ENCODE results near the gene BNIP2. TPM values are rescaled to one million over a fixed set of nuclear protein-coding genes. Genes with fewer than 3 reads are reported as not detected.

Gene BNIP2
- total RNA-seq, 4 donors from 2014 or later, result 84.4 to 140 (median 125) TPM

- in situ Hi-C loops (cut with MboI; ENCODE audit: low pct_ligation_motif_present in 1 of 4, low pct_unique_long_range_greater_than_20kb in 1 of 4, low sequenced_read_pairs in 3 of 4) (no loop called here), intact Hi-C loops (cut with DNase I; ENCODE audit: low total_unique reads) (no loop called here)
- H3K9me3 ChIP-seq, result no peaks in the 10 kb centered on the region
- H3K36me3 ChIP-seq, result peaks cover 0 to 96% (median 36%) of the 10 kb centered on the region in 4 donors
- no peak overlapping the region for H3K4me3 ChIP-seq
- no peak for DNase-seq
- no peaks in the 10 kb centered on the region for H3K27me3 ChIP-seq
- TF ChIP-seq POLR2AphosphoS5 (IDR thresholded peaks at IDR 0.05) (no peak), EP300 (IDR thresholded peaks at IDR 0.05; ENCODE audit: low read depth) (no peak), POLR2A (IDR thresholded peaks at IDR 0.05) (no peak), CTCF (IDR thresholded peaks at IDR 0.05) (no peak)
- H3K4me1 ChIP-seq, result no peaks in the 10 kb centered on the region
- WGBS, 2 donors (ENCODE audit: low coverage in 1 of 2), result 88 to 94% methylated on average over 3 of the region's 3 CpGs
- no peak overlapping the region for H3K27ac ChIP-seq
Observed at GRCh38 chr15:59674361-59674877, 14.7 kb downstream of the BNIP2 start.

- in situ Hi-C loops (cut with MboI; ENCODE audit: low pct_ligation_motif_present in 1 of 4, low pct_unique_long_range_greater_than_20kb in 1 of 4, low sequenced_read_pairs in 3 of 4), result no loop called here
- no peak overlapping the region for H3K4me3 ChIP-seq
- H3K36me3 ChIP-seq, result peaks cover 0 to 85% (median 40%) of the 10 kb centered on the region in 4 donors
- intact Hi-C loops (cut with DNase I; ENCODE audit: low total_unique reads), result no loop called here
- H3K4me1 ChIP-seq, result no peaks in the 10 kb centered on the region
- WGBS, 2 donors (ENCODE audit: low coverage in 1 of 2), result 90% methylated on average over 8 of the region's 8 CpGs
- TF ChIP-seq CTCF (IDR thresholded peaks at IDR 0.05) (no peak), POLR2AphosphoS5 (IDR thresholded peaks at IDR 0.05) (no peak), POLR2A (IDR thresholded peaks at IDR 0.05) (no peak), EP300 (IDR thresholded peaks at IDR 0.05; ENCODE audit: low read depth) (no peak)
- H3K27ac ChIP-seq, result no peak overlapping the region
- no peak for DNase-seq
- no peaks in the 10 kb centered on the region for H3K9me3 ChIP-seq
- no peaks in the 10 kb centered on the region for H3K27me3 ChIP-seq
Observed at GRCh38 chr15:59668556-59668955, 20.6 kb downstream of the BNIP2 start.

- TF ChIP-seq EP300 (IDR thresholded peaks at IDR 0.05; ENCODE audit: low read depth) (no peak), CTCF (IDR thresholded peaks at IDR 0.05) (no peak), POLR2A (IDR thresholded peaks at IDR 0.05) (no peak), POLR2AphosphoS5 (IDR thresholded peaks at IDR 0.05) (no peak)
- H3K27ac ChIP-seq, result peak overlapping the region in 3 of 4 donors; percentile 7 to 22 (median 14)
- no peak for DNase-seq
- no peaks in the 10 kb centered on the region for H3K9me3 ChIP-seq
- no peaks in the 10 kb centered on the region for H3K27me3 ChIP-seq
- peaks cover 0 to 45% (median 12%) of the 10 kb centered on the region in 4 donors for H3K36me3 ChIP-seq
- peaks cover 0 to 12% (median 0%) of the 10 kb centered on the region in 4 donors for H3K4me1 ChIP-seq
- H3K4me3 ChIP-seq, result no peak overlapping the region
- 22 to 44% methylated on average over 1 of the region's 1 CpG for WGBS, 2 donors (ENCODE audit: low coverage in 1 of 2)
- intact Hi-C loops (cut with DNase I; ENCODE audit: low total_unique reads) (no loop called here), in situ Hi-C loops (cut with MboI; ENCODE audit: low pct_ligation_motif_present in 1 of 4, low pct_unique_long_range_greater_than_20kb in 1 of 4, low sequenced_read_pairs in 3 of 4) (no loop called here)
Observed at GRCh38 chr15:59662260-59662659, 26.9 kb downstream of the BNIP2 start.

GRCh38 chr15:59659366-59659765 lies 29.8 kb downstream of the BNIP2 start:
- no peaks in the 10 kb centered on the region for H3K9me3 ChIP-seq
- TF ChIP-seq EP300 (IDR thresholded peaks at IDR 0.05; ENCODE audit: low read depth) (no peak), POLR2AphosphoS5 (IDR thresholded peaks at IDR 0.05) (no peak), CTCF (IDR thresholded peaks at IDR 0.05) (no peak), POLR2A (IDR thresholded peaks at IDR 0.05) (no peak)
- H3K36me3 ChIP-seq, result peaks cover 0 to 23% (median 5%) of the 10 kb centered on the region in 4 donors
- 49% methylated on average over 1 of the region's 1 CpG; no CpG with 5 or more reads in 1 of the 2 donors for WGBS, 2 donors (ENCODE audit: low coverage in 1 of 2)
- no peak for DNase-seq
- in situ Hi-C loops (cut with MboI; ENCODE audit: low pct_ligation_motif_present in 1 of 4, low pct_unique_long_range_greater_than_20kb in 1 of 4, low sequenced_read_pairs in 3 of 4) (no loop called here), intact Hi-C loops (cut with DNase I; ENCODE audit: low total_unique reads) (no loop called here)
- H3K27ac ChIP-seq, result no peak overlapping the region
- H3K27me3 ChIP-seq, result no peaks in the 10 kb centered on the region
- peaks cover 3 to 31% (median 17%) of the 10 kb centered on the region in 4 donors for H3K4me1 ChIP-seq
- H3K4me3 ChIP-seq, result no peak overlapping the region

All from transverse colon (tissue), 4 donors.